Adrenal gland (tissue), 5 donors: ENCODE measurements around the gene CAMTA1.

Experiments
- CTCF ChIP-seq, 6 experiments: fragments of 450-650 bp in 4 of 6; fragments of 200-600 bp in 2 of 6; sonication (generic) in 1 of 6; IDR thresholded peaks; 1 replicate in 5 of 6; 2 replicates in 1 of 6; pipeline versions ENCODE4 v1.5.1 to v1.8.0; 2016 to 2021; ENCODE audit warnings: antibody characterized with exemption in 6 of 6, mild to moderate bottlenecking in 2 of 6, moderate library complexity in 1 of 6
- POLR2A ChIP-seq, 2 donors: fragments of 450-650 bp; IDR thresholded peaks; one replicate each; pipeline ENCODE4 v1.6.1; 2017; ENCODE audit warnings: antibody characterized with exemption in 2 of 2, mild to moderate bottlenecking in 2 of 2, moderate library complexity in 1 of 2
- donor health status: DM: no; HTN: no; CAD: no.

- TF ChIP-seq CTCF (IDR thresholded peaks at IDR 0.05) (no peak), POLR2A (IDR thresholded peaks at IDR 0.05) (no peak)
Observed at GRCh38 chr1:7470904-7471638, 685.8 kb downstream of the CAMTA1 start.
